Spleen (tissue), 11 donors: ENCODE data around the gene CELA2B. TPM values are rescaled to one million over a fixed set of nuclear protein-coding genes. Genes with fewer than 3 reads are reported as not detected.

Experiments
- DNase-seq: peaks from one replicate; pipeline ENCODE4 v3.0.0-alpha.2; 2020
- H3K27ac ChIP-seq, 8 donors: fragments of 200-600 bp; sonication (generic) in 7 of 8; 1 replicate in 4 of 8; 2 replicates in 4 of 8; pipeline versions ENCODE4 v1.5.0 to v1.8.0; 2016 to 2021; ENCODE audit warnings: inconsistent platforms in 4 of 8, mild to moderate bottlenecking in 4 of 8, moderate library complexity in 1 of 8
- H3K27me3 ChIP-seq, 7 donors: fragments of 200-600 bp; sonication (generic) in 6 of 7; replicated peaks in 1 of 7; 1 replicate in 4 of 7; 2 replicates in 3 of 7; pipeline versions ENCODE4 v1.5.0 to v1.8.0; 2016 to 2021; ENCODE audit warnings: inconsistent platforms in 3 of 7, mild to moderate bottlenecking in 1 of 7
- H3K36me3 ChIP-seq, 6 donors: fragments of 200-600 bp; sonication (generic) in 5 of 6; 1 replicate in 4 of 6; 2 replicates in 2 of 6; pipeline versions ENCODE4 v1.5.0 to v1.8.0; 2016 to 2021; ENCODE audit warnings: inconsistent platforms in 2 of 6
- H3K4me1 ChIP-seq, 6 donors: fragments of 200-600 bp; sonication (generic) in 5 of 6; 1 replicate in 3 of 6; 2 replicates in 3 of 6; pipeline versions ENCODE4 v1.5.0 to v1.8.0; 2016 to 2021; ENCODE audit warnings: inconsistent platforms in 3 of 6
- H3K4me3 ChIP-seq, 8 donors: fragments of 200-600 bp; sonication (generic) in 7 of 8; 1 replicate in 4 of 8; 2 replicates in 4 of 8; pipeline versions ENCODE4 v1.5.0 to v1.8.0; 2016 to 2021; ENCODE audit warnings: inconsistent platforms in 4 of 8, mild to moderate bottlenecking in 4 of 8, moderate library complexity in 2 of 8
- H3K9me3 ChIP-seq, 8 donors: fragments of 200-600 bp; sonication (generic) in 7 of 8; 1 replicate in 4 of 8; 2 replicates in 4 of 8; pipeline versions ENCODE4 v1.5.0 to v1.8.0; 2016 to 2021; ENCODE audit warnings: inconsistent platforms in 4 of 8
- CTCF ChIP-seq, 11 experiments: fragments of 200-600 bp in 7 of 11; fragments of 450-650 bp in 4 of 11; sonication (generic) in 4 of 11; IDR thresholded peaks in 8 of 11; conservative IDR thresholded peaks in 3 of 11; 1 replicate in 7 of 11; 2 replicates in 4 of 11; pipeline versions ENCODE4 v1.4.0 to v1.8.0; 2016 to 2021; ENCODE audit warnings: antibody characterized with exemption in 11 of 11, inconsistent platforms in 4 of 11, mild to moderate bottlenecking in 1 of 11
- POLR2A ChIP-seq, 3 donors: fragments of 450-650 bp; IDR thresholded peaks; one replicate each; pipeline ENCODE4 v1.5.1; 2017; ENCODE audit warnings: antibody characterized with exemption in 3 of 3, mild to moderate bottlenecking in 1 of 3
- POLR2AphosphoS5 ChIP-seq, 3 donors: sonication (generic); formaldehyde crosslinking; IDR thresholded peaks; one replicate each; pipeline ENCODE4 v1.5.1; 2017; ENCODE audit warnings: antibody characterized with exemption in 3 of 3
- WGBS, 5 donors: extraction: QIAGEN DNeasy Blood & Tissue Kit in 3 of 5; methylation state at CpG; one replicate each; pipeline versions ENCODE4 v1.1.5 to v1.1.7; 2013 to 2018; 5-methylcytosine and 5-hydroxymethylcytosine counted together
- intact Hi-C: fragments of 100-400 bp; cut with DNase I; formaldehyde crosslinking; loops from one replicate; pipeline ENCODE4 v1.15.0; 2023; ENCODE audit warnings: low total_unique reads
- polyA plus RNA-seq, 3 donors: library from polyadenylated mRNA; stranded (reverse); fragments of 200-250 nt; gene quantifications; one replicate each; pipeline ENCODE4 v1.2.1, GENCODE V29; 2013
- total RNA-seq, 7 donors: library from RNA; depleted of rRNA in 3 of 7; stranded (reverse); fragments of >200 nt in 3 of 7; fragmentation: NEBNext Ultra II Directional in 4 of 7; extraction: Animal tissue kit (Norgen Biotek cat#: 25700) in 4 of 7; gene quantifications; one replicate each; pipeline versions ENCODE4 v1.1.0 to v1.2.1, GENCODE V29; 2016 to 2021
- donor health status: healthy with polysubstance abuse.
- donor health status: DM: no; HTN: no; CAD: no; lungs with moderate emphysema.
- donor health status: DM: no; HTN: no; CAD: no.
- donor health status: Bipolar disorder and iron deficiency.
- donor health status: healthy.
- donor health status: DM: no; HTN: no; CAD: no.
- donor health status: DM: yes; HTN: yes; CAD: no.

The CELA2B gene
- total and polyA plus RNA-seq, 10 donors: 0.14 TPM; not detected in 9

- H3K9me3 ChIP-seq: no peaks in the 10 kb centered on the region
- TF ChIP-seq POLR2AphosphoS5 (IDR thresholded peaks at IDR 0.05) (peak; percentile 74 to 86 (median 84)), POLR2A (IDR thresholded peaks at IDR 0.05) (peak in 1 of 3 donors; percentile 49), CTCF (IDR thresholded peaks at IDR 0.05 in 8 of 11, conservative IDR thresholded peaks at IDR 0.05 in 3 of 11) (peak in 1 of 11 experiments; percentile 22)
- no peak for DNase-seq
- 0 to 1% (median 1%) methylated on average over 1 to 27 of the region's 27 CpGs for WGBS, 5 donors
- peak within 1 kb of the TSS; percentile 90 to 99 (median 96) for H3K27ac ChIP-seq
- peak within 1 kb of the TSS; percentile 62 to 92 (median 77) for H3K4me3 ChIP-seq
- H3K4me1 ChIP-seq: peaks cover 19 to 58% (median 44%) of the 10 kb centered on the region in 6 donors
- H3K36me3 ChIP-seq: peaks cover 0 to 3% (median 0%) of the 10 kb centered on the region in 6 donors
- no peaks in the 10 kb centered on the region for H3K27me3 ChIP-seq
- intact Hi-C loops: loop anchor here (10.0 kb wide), 1 partner anchor 91 kb away; the partner anchor contains the start of gene DDI2
Observed at GRCh38 chr1:15524021-15524282, 48.0 kb downstream of the CELA2B start, which contains the start of gene CASP9. CASP9 (minus strand) TSS chr1:15524215; CDS start chr1:15524200, 15 bp downstream.

- Histone ChIP-seq H3K9me3 (no peaks in the 10 kb centered on the region), H3K4me3 (peak overlapping the region; percentile 62 to 90 (median 72)), H3K27me3 (no peaks in the 10 kb centered on the region), H3K4me1 (peaks cover 19 to 63% (median 44%) of the 10 kb centered on the region in 6 donors), H3K27ac (peak overlapping the region; percentile 90 to 99 (median 96)), H3K36me3 (peaks cover 0 to 5% (median 0%) of the 10 kb centered on the region in 6 donors)
- intact Hi-C loops: loop anchor here (10.0 kb wide), 1 partner anchor 90 kb away; the partner anchor contains the start of gene DDI2
- WGBS, 5 donors: 0 to 3% (median 2%) methylated on average over 19 to 87 of the region's 88 CpGs
- peak; percentile 100 for DNase-seq
- peak; percentile 35 to 60 (median 56) for TF ChIP-seq POLR2AphosphoS5 (IDR thresholded peaks at IDR 0.05)
- peak in 1 of 11 experiments; percentile 35 for TF ChIP-seq CTCF (IDR thresholded peaks at IDR 0.05 in 8 of 11, conservative IDR thresholded peaks at IDR 0.05 in 3 of 11)
- TF ChIP-seq POLR2A (IDR thresholded peaks at IDR 0.05): no peak
Observed at GRCh38 chr1:15524283-15525049, 48.6 kb downstream of the CELA2B start.

GRCh38 chr1:15525050-15526020, 49.4 kb downstream of the CELA2B start:
- Histone ChIP-seq H3K9me3 (no peaks in the 10 kb centered on the region), H3K4me3 (peak overlapping the region; percentile 42 to 92 (median 80)), H3K36me3 (peaks cover 0 to 14% (median under 1%) of the 10 kb centered on the region in 6 donors), H3K27me3 (no peaks in the 10 kb centered on the region), H3K27ac (peak overlapping the region; percentile 88 to 99 (median 96)), H3K4me1 (peaks cover 19 to 67% (median 44%) of the 10 kb centered on the region in 6 donors)
- intact Hi-C loops: loop anchor here (10.0 kb wide), 1 partner anchor 89 kb away; the partner anchor contains the start of gene DDI2
- no peak for DNase-seq
- peak in 1 of 3 donors; percentile 61 for TF ChIP-seq POLR2AphosphoS5 (IDR thresholded peaks at IDR 0.05)
- no peak for TF ChIP-seq POLR2A (IDR thresholded peaks at IDR 0.05)
- no peak for TF ChIP-seq CTCF (IDR thresholded peaks at IDR 0.05 in 8 of 11, conservative IDR thresholded peaks at IDR 0.05 in 3 of 11)
- 3 to 4% (median 4%) methylated on average over 32 to 40 of the region's 40 CpGs for WGBS, 5 donors
